ENCODE measurements around the gene MYO18A.

DNA sequence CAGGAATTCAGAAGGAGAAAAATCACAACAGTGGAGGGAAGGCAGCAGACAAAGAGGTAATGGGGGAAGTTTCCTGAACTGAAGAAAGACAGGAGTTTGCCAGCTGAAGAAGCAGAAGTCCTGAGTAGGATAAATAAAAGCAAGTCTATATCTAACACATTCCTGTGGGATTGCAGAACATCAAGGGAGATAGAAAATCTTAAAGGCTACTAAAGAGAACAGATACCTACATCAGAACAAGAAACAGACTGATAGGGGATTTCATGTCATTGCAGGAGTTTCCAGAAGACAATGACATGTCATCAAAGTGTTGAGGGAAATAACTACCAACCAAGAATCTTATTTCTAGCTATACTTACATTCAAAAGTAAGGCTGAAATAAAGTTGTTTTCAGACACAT lies 45.2 kb upstream of the MYO18A start:
- TF ChIP-seq RAD21 (IDR thresholded peaks at IDR 0.05; ENCODE audit: low read length), result no peak
- TF ChIP-seq CEBPB (IDR thresholded peaks at IDR 0.05; ENCODE audit: low read depth, low read length), result no peak
- TF ChIP-seq, protein P1, sequence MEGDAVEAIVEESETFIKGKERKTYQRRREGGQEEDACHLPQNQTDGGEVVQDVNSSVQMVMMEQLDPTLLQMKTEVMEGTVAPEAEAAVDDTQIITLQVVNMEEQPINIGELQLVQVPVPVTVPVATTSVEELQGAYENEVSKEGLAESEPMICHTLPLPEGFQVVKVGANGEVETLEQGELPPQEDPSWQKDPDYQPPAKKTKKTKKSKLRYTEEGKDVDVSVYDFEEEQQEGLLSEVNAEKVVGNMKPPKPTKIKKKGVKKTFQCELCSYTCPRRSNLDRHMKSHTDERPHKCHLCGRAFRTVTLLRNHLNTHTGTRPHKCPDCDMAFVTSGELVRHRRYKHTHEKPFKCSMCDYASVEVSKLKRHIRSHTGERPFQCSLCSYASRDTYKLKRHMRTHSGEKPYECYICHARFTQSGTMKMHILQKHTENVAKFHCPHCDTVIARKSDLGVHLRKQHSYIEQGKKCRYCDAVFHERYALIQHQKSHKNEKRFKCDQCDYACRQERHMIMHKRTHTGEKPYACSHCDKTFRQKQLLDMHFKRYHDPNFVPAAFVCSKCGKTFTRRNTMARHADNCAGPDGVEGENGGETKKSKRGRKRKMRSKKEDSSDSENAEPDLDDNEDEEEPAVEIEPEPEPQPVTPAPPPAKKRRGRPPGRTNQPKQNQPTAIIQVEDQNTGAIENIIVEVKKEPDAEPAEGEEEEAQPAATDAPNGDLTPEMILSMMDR (conservative IDR thresholded peaks at IDR 0.05; ENCODE audit: low read depth, low read length), result no peak
- no peak for TF ChIP-seq MXI1 (IDR thresholded peaks at IDR 0.05; ENCODE audit: borderline replicate concordance, low read depth, low read length)
- no peak for TF ChIP-seq POLR2A (IDR thresholded peaks at IDR 0.05; ENCODE audit: low read depth, low read length)
- TF ChIP-seq, protein P2, sequence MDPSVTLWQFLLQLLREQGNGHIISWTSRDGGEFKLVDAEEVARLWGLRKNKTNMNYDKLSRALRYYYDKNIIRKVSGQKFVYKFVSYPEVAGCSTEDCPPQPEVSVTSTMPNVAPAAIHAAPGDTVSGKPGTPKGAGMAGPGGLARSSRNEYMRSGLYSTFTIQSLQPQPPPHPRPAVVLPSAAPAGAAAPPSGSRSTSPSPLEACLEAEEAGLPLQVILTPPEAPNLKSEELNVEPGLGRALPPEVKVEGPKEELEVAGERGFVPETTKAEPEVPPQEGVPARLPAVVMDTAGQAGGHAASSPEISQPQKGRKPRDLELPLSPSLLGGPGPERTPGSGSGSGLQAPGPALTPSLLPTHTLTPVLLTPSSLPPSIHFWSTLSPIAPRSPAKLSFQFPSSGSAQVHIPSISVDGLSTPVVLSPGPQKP (IDR thresholded peaks at IDR 0.05; ENCODE audit: borderline replicate concordance, low read depth, low read length), result no peak
- no peak for TF ChIP-seq FOS (IDR thresholded peaks at IDR 0.05; ENCODE audit: low read depth, low read length)
- no peak for TF ChIP-seq SMC3 (IDR thresholded peaks at IDR 0.05; ENCODE audit: low read depth, low read length)
- TF ChIP-seq, protein P3, sequence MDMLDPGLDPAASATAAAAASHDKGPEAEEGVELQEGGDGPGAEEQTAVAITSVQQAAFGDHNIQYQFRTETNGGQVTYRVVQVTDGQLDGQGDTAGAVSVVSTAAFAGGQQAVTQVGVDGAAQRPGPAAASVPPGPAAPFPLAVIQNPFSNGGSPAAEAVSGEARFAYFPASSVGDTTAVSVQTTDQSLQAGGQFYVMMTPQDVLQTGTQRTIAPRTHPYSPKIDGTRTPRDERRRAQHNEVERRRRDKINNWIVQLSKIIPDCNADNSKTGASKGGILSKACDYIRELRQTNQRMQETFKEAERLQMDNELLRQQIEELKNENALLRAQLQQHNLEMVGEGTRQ (IDR thresholded peaks at IDR 0.05; ENCODE audit: low read depth, low read length), result no peak
- TF ChIP-seq RFX5 (IDR thresholded peaks at IDR 0.05; ENCODE audit: low read depth, low read length), result no peak
- no peak for TF ChIP-seq MAFK (IDR thresholded peaks at IDR 0.05; ENCODE audit: low read depth, low read length)

Measured in IMR-90 (cell line).